Heart right ventricle (tissue), 16 donors: ENCODE data around the gene HMGCS1. TPM values are rescaled to one million over a fixed set of nuclear protein-coding genes. Genes with fewer than 3 reads are reported as not detected.

Experiments used
- ATAC-seq, 8 donors: fragments of 200-7000 bp; cut with Tn5 transposase; one replicate each; pipeline ENCODE4 v1.9.1; 2020; ENCODE audit warnings: mild to moderate bottlenecking in 8 of 8, moderate library complexity in 8 of 8, moderate number of reproducible peaks in 1 of 8
- DNase-seq, 2 donors: peaks; one replicate each; pipeline ENCODE4 v3.0.0-alpha.2; 2020
- H3K27ac ChIP-seq, 10 donors: fragments of 200-600 bp; sonication (generic) in 2 of 10; one replicate each; pipeline versions ENCODE4 v1.5.0 to v1.8.0; 2020 to 2022; ENCODE audit warnings: mild to moderate bottlenecking in 3 of 10
- H3K27me3 ChIP-seq, 7 donors: fragments of 200-600 bp; one replicate each; pipeline ENCODE4 v1.8.0; 2021 to 2022; ENCODE audit warnings: mild to moderate bottlenecking in 2 of 7
- H3K36me3 ChIP-seq, 9 donors: fragments of 200-600 bp; sonication (generic) in 1 of 9; one replicate each; pipeline versions ENCODE4 v1.5.0 to v1.8.0; 2020 to 2022; ENCODE audit warnings: mild to moderate bottlenecking in 2 of 9
- H3K4me1 ChIP-seq, 9 donors: fragments of 200-600 bp; sonication (generic) in 1 of 9; one replicate each; pipeline versions ENCODE4 v1.5.0 to v1.8.0; 2020 to 2022; ENCODE audit warnings: mild to moderate bottlenecking in 4 of 9
- H3K4me3 ChIP-seq, 10 donors: fragments of 200-600 bp; sonication (generic) in 2 of 10; one replicate each; pipeline versions ENCODE4 v1.5.0 to v1.8.0; 2020 to 2022; ENCODE audit warnings: mild to moderate bottlenecking in 7 of 10, moderate library complexity in 2 of 10
- H3K9me3 ChIP-seq, 11 donors: fragments of 200-600 bp in 10 of 11; sonication (generic) in 2 of 11; one replicate each; pipeline versions ENCODE4 v1.5.0 to v1.8.0; 2013 to 2022; ENCODE audit warnings: mild to moderate bottlenecking in 2 of 11, control low read depth in 1 of 11, moderate library complexity in 1 of 11
- WGBS, 2 donors: extraction: QIAGEN DNeasy Blood & Tissue Kit; methylation state at CpG; one replicate each; pipeline ENCODE4 v1.1.7; 2013; ENCODE audit warnings: inconsistent platforms in 1 of 2; 5-methylcytosine and 5-hydroxymethylcytosine counted together
- intact Hi-C, 10 donors: fragments of 100-400 bp; cut with DNase I; formaldehyde crosslinking; loops; one replicate each; pipeline versions ENCODE4 v1.11.1 to v1.14.2; 2022
- polyA plus RNA-seq, 2 donors: library from polyadenylated mRNA; stranded (reverse); fragments of 200-250 nt; gene quantifications; one replicate each; pipeline ENCODE4 v1.2.3, GENCODE V29; 2013
- total RNA-seq, 10 donors: library from RNA; stranded (reverse); fragmentation: NEBNext Ultra II Directional in 3 of 10; extraction: Animal tissue kit (Norgen Biotek cat#: 25700) in 3 of 10; gene quantifications; one replicate each; pipeline versions ENCODE4 v1.2.1 to v1.2.4, GENCODE V29; 2021 to 2023
- TF ChIP-seq, protein P1 (sequence below), 9 donors: fragments of 200-600 bp; sonication (generic) in 2 of 9; IDR thresholded peaks; one replicate each; pipeline versions ENCODE4 v1.5.0 to v1.8.0; 2021 to 2022; ENCODE audit warnings: antibody characterized with exemption in 9 of 9, mild to moderate bottlenecking in 5 of 9, moderate library complexity in 1 of 9
- donor health status: Arrhythmogenic right ventricular cardiomyopathy.
- donor health status: ischemic (EF 13 %, LVEDD 7.1; RV severe dilation, severe dysfunction).
- donor health status: healthy with polysubstance abuse.
- donor health status: DM: no; HTN: yes; CAD: no.
- donor health status: DM: no; HTN: no; CAD: no.
- donor health status: ischemic (EF 25% LVEDD 6.9; RV normal size, moderate dysfunction).
- donor health status: ischemic (EF 25% LVEDD 5.7; RV mildly dilated, moderate dysfunction).
- donor health status: healthy.
- donor health status: DM: yes; HTN: yes; CAD: no.
- donor health status: Ischemic cardiomyopathy.
- donor health status: ischemic (EF 35%, LVEDD 5.7; RV mildly dilated, moderate dysfunction).
- donor health status: nonischemic (EF 11% LVEDD 7.7; RV severe dilation, severe dysfunction).
- donor health status: DM: yes; HTN: yes; CAD: no.
- donor health status: PGD.
- donor health status: ischemic (EF 29% LVEDD 5.4; RV normal size, mild dysfunction).
- donor health status: nonischemic (EF 23%, LVEDD 6.1; RV moderate dilation, normal function).

HMGCS1 gene
- total and polyA plus RNA-seq, 12 donors: 8.3 to 33.0 (median 26.7) TPM

GRCh38 chr5:43301653-43302091 lies 11.5 kb downstream of the HMGCS1 start:
- no peaks in the 10 kb centered on the region for H3K27me3 ChIP-seq
- no peak overlapping the region for H3K27ac ChIP-seq
- 79 to 81% methylated on average over 3 of the region's 3 CpGs for WGBS, 2 donors
- intact Hi-C loops: loop anchor here in 5 of 10 donors (5.0 to 10.0 kb wide), 3 partner anchors 67 to 197 kb away; no protein-coding TSS in a partner anchor
- TF ChIP-seq, protein P1, sequence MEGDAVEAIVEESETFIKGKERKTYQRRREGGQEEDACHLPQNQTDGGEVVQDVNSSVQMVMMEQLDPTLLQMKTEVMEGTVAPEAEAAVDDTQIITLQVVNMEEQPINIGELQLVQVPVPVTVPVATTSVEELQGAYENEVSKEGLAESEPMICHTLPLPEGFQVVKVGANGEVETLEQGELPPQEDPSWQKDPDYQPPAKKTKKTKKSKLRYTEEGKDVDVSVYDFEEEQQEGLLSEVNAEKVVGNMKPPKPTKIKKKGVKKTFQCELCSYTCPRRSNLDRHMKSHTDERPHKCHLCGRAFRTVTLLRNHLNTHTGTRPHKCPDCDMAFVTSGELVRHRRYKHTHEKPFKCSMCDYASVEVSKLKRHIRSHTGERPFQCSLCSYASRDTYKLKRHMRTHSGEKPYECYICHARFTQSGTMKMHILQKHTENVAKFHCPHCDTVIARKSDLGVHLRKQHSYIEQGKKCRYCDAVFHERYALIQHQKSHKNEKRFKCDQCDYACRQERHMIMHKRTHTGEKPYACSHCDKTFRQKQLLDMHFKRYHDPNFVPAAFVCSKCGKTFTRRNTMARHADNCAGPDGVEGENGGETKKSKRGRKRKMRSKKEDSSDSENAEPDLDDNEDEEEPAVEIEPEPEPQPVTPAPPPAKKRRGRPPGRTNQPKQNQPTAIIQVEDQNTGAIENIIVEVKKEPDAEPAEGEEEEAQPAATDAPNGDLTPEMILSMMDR (IDR thresholded peaks at IDR 0.05): no peak
- peaks cover 0 to 49% (median 14%) of the 10 kb centered on the region in 9 donors for H3K4me1 ChIP-seq
- ATAC-seq (no peak), DNase-seq (no peak)
- H3K4me3 ChIP-seq: no peak overlapping the region
- H3K36me3 ChIP-seq: peaks cover 0 to 33% (median 18%) of the 10 kb centered on the region in 9 donors
- H3K9me3 ChIP-seq: no peaks in the 10 kb centered on the region

- Histone ChIP-seq H3K27me3 (no peaks in the 10 kb centered on the region), H3K4me1 (peaks cover 0 to 43% (median 14%) of the 10 kb centered on the region in 9 donors), H3K36me3 (peaks cover 0 to 49% (median 24%) of the 10 kb centered on the region in 9 donors), H3K27ac (no peak overlapping the region), H3K4me3 (no peak overlapping the region), H3K9me3 (no peaks in the 10 kb centered on the region)
- ATAC-seq: no peak
- DNase-seq: no peak
- intact Hi-C loops: loop anchor here in 5 of 10 donors (5.0 to 10.0 kb wide), 3 partner anchors 65 to 195 kb away; no protein-coding TSS in a partner anchor
- TF ChIP-seq, protein P1 (IDR thresholded peaks at IDR 0.05): no peak
- 96 to 98% methylated on average over 1 of the region's 1 CpG for WGBS, 2 donors
Observed at GRCh38 chr5:43300112-43300511, 13.1 kb downstream of the HMGCS1 start.

GRCh38 chr5:43298443-43298842 lies 14.8 kb downstream of the HMGCS1 start:
- no peak for DNase-seq
- 84% methylated on average over 5 of the region's 5 CpGs for WGBS, 2 donors

DNA sequence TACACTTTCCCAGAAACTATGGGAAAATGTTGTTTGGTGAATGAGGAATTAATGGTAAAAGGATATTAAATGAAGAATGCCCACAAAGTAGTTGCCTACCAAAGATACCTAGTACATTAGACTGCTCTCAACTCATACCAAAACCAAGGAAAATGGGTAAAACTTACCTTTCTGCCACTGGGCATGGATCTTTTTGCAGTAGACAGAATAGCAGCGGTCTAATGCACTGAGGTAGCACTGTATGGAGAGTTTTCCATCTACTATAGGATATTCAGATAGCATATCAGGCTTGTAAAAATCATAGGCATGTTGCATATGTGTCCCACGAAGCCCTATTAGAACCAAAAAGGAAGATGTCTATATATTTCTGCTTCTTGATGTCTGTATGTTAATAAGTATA lies 16.4 kb downstream of the HMGCS1 start:
- Histone ChIP-seq H3K27ac (no peak overlapping the region), H3K36me3 (peaks cover 0 to 82% (median 46%) of the 10 kb centered on the region in 9 donors), H3K4me1 (peaks cover 0 to 22% (median 4%) of the 10 kb centered on the region in 9 donors), H3K4me3 (no peak overlapping the region), H3K9me3 (no peaks in the 10 kb centered on the region), H3K27me3 (no peaks in the 10 kb centered on the region)
- intact Hi-C loops: no loop called here
- no peak for DNase-seq
- TF ChIP-seq, protein P1 (IDR thresholded peaks at IDR 0.05): no peak
- no peak for ATAC-seq
- 96 to 98% methylated on average over 2 of the region's 2 CpGs for WGBS, 2 donors

More at GRCh38 chr5:43298443-43298842, 14.8 kb downstream of the HMGCS1 start:
- Histone ChIP-seq H3K4me3 (no peak overlapping the region), H3K9me3 (no peaks in the 10 kb centered on the region), H3K4me1 (peaks cover 0 to 38% (median 11%) of the 10 kb centered on the region in 9 donors), H3K27ac (no peak overlapping the region), H3K36me3 (peaks cover 0 to 66% (median 32%) of the 10 kb centered on the region in 9 donors), H3K27me3 (no peaks in the 10 kb centered on the region)
- ATAC-seq: no peak
- TF ChIP-seq, protein P1 (IDR thresholded peaks at IDR 0.05): no peak
- intact Hi-C loops: no loop called here
